ENCODE results near the gene OIP5. TPM values are rescaled to one million over a fixed set of nuclear protein-coding genes. Genes with fewer than 3 reads are reported as not detected.

The OIP5 gene
- total RNA-seq, 4 donors from 2014 or later, result 1.1 to 2.9 TPM; not detected in 2

- TF ChIP-seq EP300 (IDR thresholded peaks at IDR 0.05; ENCODE audit: low read depth) (no peak), POLR2AphosphoS5 (IDR thresholded peaks at IDR 0.05) (no peak), POLR2A (IDR thresholded peaks at IDR 0.05) (no peak), CTCF (IDR thresholded peaks at IDR 0.05) (no peak)
- no peak overlapping the region for H3K27ac ChIP-seq
- no peaks in the 10 kb centered on the region for H3K9me3 ChIP-seq
- in situ Hi-C loops (cut with MboI; ENCODE audit: low pct_ligation_motif_present in 1 of 4, low pct_unique_long_range_greater_than_20kb in 1 of 4, low sequenced_read_pairs in 3 of 4), result no loop called here
- no peak overlapping the region for H3K4me3 ChIP-seq
- intact Hi-C loops (cut with DNase I; ENCODE audit: low total_unique reads), result no loop called here
- no peaks in the 10 kb centered on the region for H3K36me3 ChIP-seq
- peaks cover 0 to 17% (median 10%) of the 10 kb centered on the region in 4 donors for H3K4me1 ChIP-seq
- WGBS, 2 donors (ENCODE audit: low coverage in 1 of 2), result 82 to 90% methylated on average over 7 to 13 of the region's 13 CpGs
- H3K27me3 ChIP-seq, result no peaks in the 10 kb centered on the region
- no peak for DNase-seq
Observed at GRCh38 chr15:41337631-41338522, 5.5 kb upstream of the OIP5 start.

GRCh38 chr15:41337047-41337446 is 4.7 kb upstream of the OIP5 start:
- no peaks in the 10 kb centered on the region for H3K36me3 ChIP-seq
- no peaks in the 10 kb centered on the region for H3K9me3 ChIP-seq
- TF ChIP-seq POLR2AphosphoS5 (IDR thresholded peaks at IDR 0.05) (no peak), CTCF (IDR thresholded peaks at IDR 0.05) (no peak), EP300 (IDR thresholded peaks at IDR 0.05; ENCODE audit: low read depth) (no peak), POLR2A (IDR thresholded peaks at IDR 0.05) (no peak)
- H3K4me3 ChIP-seq, result no peak overlapping the region
- WGBS, 2 donors (ENCODE audit: low coverage in 1 of 2), result 98% methylated on average over 6 of the region's 6 CpGs; no CpG with 5 or more reads in 1 of the 2 donors
- H3K27ac ChIP-seq, result no peak overlapping the region
- no peaks in the 10 kb centered on the region for H3K27me3 ChIP-seq
- intact Hi-C loops (cut with DNase I; ENCODE audit: low total_unique reads), result no loop called here
- in situ Hi-C loops (cut with MboI; ENCODE audit: low pct_ligation_motif_present in 1 of 4, low pct_unique_long_range_greater_than_20kb in 1 of 4, low sequenced_read_pairs in 3 of 4), result no loop called here
- DNase-seq, result no peak
- peaks cover 0 to 17% (median 12%) of the 10 kb centered on the region in 4 donors for H3K4me1 ChIP-seq

GRCh38 chr15:41336549-41336948 is 4.2 kb upstream of the OIP5 start:
- WGBS, 2 donors (ENCODE audit: low coverage in 1 of 2), result 85 to 100% methylated on average over 3 to 4 of the region's 4 CpGs
- TF ChIP-seq POLR2A (IDR thresholded peaks at IDR 0.05) (no peak), CTCF (IDR thresholded peaks at IDR 0.05) (no peak), POLR2AphosphoS5 (IDR thresholded peaks at IDR 0.05) (no peak), EP300 (IDR thresholded peaks at IDR 0.05; ENCODE audit: low read depth) (no peak)

DNA sequence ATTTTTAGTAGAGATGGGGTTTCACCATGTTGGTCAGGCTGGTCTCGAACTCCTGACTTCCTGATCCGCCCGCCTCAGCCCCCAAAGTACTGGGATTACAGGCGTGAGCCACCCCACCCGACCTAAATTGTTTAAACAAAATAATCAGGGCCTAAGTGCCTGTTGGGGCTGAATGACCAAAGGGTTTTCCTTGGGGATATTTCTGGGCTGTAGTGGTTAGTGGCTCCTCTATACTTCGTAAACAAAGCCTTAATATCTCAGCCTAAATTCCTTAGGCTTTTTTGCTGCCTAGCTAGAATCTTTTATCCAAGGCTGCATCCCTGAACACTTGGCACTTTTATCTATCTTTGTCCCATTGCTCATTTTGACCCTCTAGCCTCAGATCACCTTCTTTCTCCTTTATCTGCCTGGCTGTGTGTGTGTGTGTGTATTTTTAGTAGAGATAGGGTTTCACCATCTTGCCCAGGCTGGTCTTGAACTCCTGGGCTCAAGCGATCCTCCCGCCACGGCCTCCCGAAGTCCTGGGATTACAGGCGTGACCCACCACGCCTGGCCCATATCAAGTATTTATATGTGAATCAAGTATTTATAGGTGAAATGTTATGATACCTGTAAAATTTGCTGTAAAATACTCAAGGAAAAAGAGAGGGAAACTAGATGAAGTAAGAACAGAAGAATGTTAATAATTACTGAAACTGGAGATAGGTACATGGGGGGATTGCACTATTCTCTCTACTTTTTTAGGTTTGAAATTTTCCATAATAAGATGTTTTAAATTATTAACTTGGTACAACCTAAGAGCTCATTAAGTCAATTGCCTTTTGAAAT is 2.1 kb upstream of the OIP5 start:
- Histone ChIP-seq H3K27ac (no peak overlapping the region), H3K27me3 (no peaks in the 10 kb centered on the region), H3K36me3 (no peaks in the 10 kb centered on the region), H3K4me3 (peak overlapping the region in 2 of 4 donors; percentile 83 to 97), H3K4me1 (peaks cover 3 to 33% (median 18%) of the 10 kb centered on the region in 4 donors), H3K9me3 (no peaks in the 10 kb centered on the region)
- in situ Hi-C loops (cut with MboI; ENCODE audit: low pct_ligation_motif_present in 1 of 4, low pct_unique_long_range_greater_than_20kb in 1 of 4, low sequenced_read_pairs in 3 of 4), result no loop called here
- intact Hi-C loops (cut with DNase I; ENCODE audit: low total_unique reads), result no loop called here
- WGBS, 2 donors (ENCODE audit: low coverage in 1 of 2), result 67 to 77% methylated on average over 1 to 12 of the region's 12 CpGs
- TF ChIP-seq POLR2A (IDR thresholded peaks at IDR 0.05), result no peak
- no peak for DNase-seq

More at GRCh38 chr15:41336549-41336948, 4.2 kb upstream of the OIP5 start:
- Histone ChIP-seq H3K4me3 (no peak overlapping the region), H3K36me3 (no peaks in the 10 kb centered on the region), H3K9me3 (no peaks in the 10 kb centered on the region), H3K27me3 (no peaks in the 10 kb centered on the region), H3K4me1 (peaks cover 0 to 21% (median 12%) of the 10 kb centered on the region in 4 donors), H3K27ac (no peak overlapping the region)
- in situ Hi-C loops (cut with MboI; ENCODE audit: low pct_ligation_motif_present in 1 of 4, low pct_unique_long_range_greater_than_20kb in 1 of 4, low sequenced_read_pairs in 3 of 4) (no loop called here), intact Hi-C loops (cut with DNase I; ENCODE audit: low total_unique reads) (no loop called here)
- DNase-seq, result no peak
